ENCODE data around the gene DNASE2.

The DNASE2 gene

GRCh38 chr19:12884926-12885748 lies 3.9 kb upstream of the DNASE2 start:
- peak; percentile 55 for TF ChIP-seq CTCF (IDR thresholded peaks at IDR 0.05; ENCODE audit: low read depth, low read length)
- DNase-seq (ENCODE audit: extremely low read depth, low read depth) = no peak

DNA sequence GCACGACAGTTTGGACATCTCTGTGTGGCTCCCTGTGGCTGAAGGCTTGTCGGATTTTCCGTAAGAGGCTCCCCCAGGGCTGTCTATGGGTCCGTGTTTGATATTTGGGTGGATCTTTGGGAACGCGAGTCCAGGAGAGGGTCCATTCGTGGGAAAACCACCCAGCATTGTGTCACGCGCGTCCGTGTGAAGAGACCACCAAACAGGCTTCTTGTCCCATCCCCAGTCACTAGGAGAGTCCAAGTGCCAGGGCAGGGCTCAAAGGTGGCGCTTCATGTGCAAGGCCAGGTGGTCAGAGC lies 3.3 kb upstream of the DNASE2 start:
- TF ChIP-seq CTCF (IDR thresholded peaks at IDR 0.05; ENCODE audit: low read depth, low read length) = no peak
- no peak for DNase-seq (ENCODE audit: extremely low read depth, low read depth)

DNA sequence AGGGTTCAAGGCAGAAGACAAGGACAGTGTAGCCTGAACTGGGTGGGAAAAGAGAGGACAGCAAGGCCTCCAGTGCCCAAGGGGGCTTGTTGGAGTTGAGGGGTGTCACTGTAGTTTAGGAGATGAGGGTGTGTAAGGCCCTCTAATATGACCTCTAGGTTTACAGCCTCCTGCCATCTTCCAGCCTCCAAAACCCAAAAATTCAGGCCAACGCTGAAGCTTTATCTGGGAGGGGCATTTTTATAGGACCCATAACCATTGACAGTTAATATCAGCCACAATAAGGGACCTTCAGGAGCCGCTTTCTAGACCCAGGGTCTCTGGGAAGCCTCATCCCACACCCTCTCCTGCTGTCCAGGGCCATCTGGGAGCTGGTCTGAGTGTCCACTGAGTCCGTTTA lies 3.0 kb upstream of the DNASE2 start:
- TF ChIP-seq CTCF (IDR thresholded peaks at IDR 0.05; ENCODE audit: low read depth, low read length) = no peak
- DNase-seq (ENCODE audit: extremely low read depth, low read depth) = no peak

GRCh38 chr19:12882589-12882988 lies 1.3 kb upstream of the DNASE2 start:
- DNase-seq (ENCODE audit: extremely low read depth, low read depth) = no peak
- TF ChIP-seq CTCF (IDR thresholded peaks at IDR 0.05; ENCODE audit: low read depth, low read length) = no peak

GRCh38 chr19:12880551-12881171 lies 588 bp downstream of the DNASE2 start:
- no peak for TF ChIP-seq CTCF (IDR thresholded peaks at IDR 0.05; ENCODE audit: low read depth, low read length)
- DNase-seq (ENCODE audit: extremely low read depth, low read depth) = no peak

- DNase-seq (ENCODE audit: extremely low read depth, low read depth) = no peak
- no peak for TF ChIP-seq CTCF (IDR thresholded peaks at IDR 0.05; ENCODE audit: low read depth, low read length)
These were observed 6.2 kb downstream of the DNASE2 start for GRCh38 chr19:12875086-12875485.

DNA sequence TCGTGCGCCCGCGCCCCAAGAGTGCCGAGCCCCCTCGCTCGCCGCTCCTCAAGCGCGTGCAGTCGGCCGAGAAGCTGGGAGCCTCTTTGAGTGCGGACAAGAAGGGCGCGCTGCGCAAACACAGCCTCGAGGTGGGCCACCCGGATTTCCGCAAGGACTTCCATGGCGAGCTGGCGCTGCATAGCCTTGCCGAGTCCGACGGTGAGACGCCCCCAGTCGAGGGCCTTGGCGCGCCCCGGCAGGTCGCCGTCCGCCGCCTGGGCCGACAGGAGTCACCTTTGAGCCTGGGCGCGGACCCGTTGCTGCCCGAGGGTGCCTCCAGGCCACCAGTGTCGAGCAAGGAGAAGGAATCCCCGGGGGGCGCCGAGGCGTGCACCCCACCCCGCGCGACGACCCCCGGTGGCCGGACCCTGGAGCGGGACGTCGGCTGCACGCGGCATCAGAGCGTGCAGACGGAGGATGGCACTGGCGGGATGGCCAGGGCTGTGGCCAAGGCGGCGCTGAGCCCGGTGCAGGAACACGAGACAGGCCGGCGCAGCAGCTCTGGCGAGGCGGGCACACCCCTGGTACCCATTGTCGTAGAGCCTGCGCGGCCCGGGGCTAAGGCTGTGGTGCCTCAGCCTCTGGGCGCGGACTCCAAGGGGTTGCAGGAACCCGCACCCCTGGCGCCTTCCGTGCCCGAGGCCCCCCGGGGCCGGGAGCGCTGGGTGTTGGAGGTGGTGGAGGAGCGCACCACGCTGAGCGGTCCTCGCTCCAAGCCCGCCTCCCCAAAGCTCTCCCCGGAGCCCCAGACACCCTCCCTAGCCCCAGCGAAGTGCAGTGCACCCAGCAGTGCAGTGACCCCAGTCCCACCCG lies 7.1 kb downstream of the DNASE2 start:
- no peak for TF ChIP-seq CTCF (IDR thresholded peaks at IDR 0.05; ENCODE audit: low read depth, low read length)
- DNase-seq (ENCODE audit: extremely low read depth, low read depth) = no peak

Measured in AG09319 (cell line).